Ascending aorta (tissue), 2 donors: Measurements from ENCODE around the gene HCFC1. TPM values are rescaled to one million over a fixed set of nuclear protein-coding genes. Genes with fewer than 3 reads are reported as not detected.

Source experiments
- DNase-seq, 2 donors: peaks; one replicate each; pipeline ENCODE4 v3.0.0-alpha.2; 2019; ENCODE audit warnings: low spot score in 2 of 2
- H3K27ac ChIP-seq, 2 donors: fragments of 200-600 bp; sonication (generic); one replicate each; pipeline ENCODE4 v1.5.1; 2016 to 2017; ENCODE audit warnings: mild to moderate bottlenecking in 1 of 2
- H3K27me3 ChIP-seq: fragments of 200-600 bp; sonication (generic); one replicate; pipeline ENCODE4 v1.5.1; 2017
- H3K36me3 ChIP-seq, 2 donors: fragments of 200-600 bp; sonication (generic); one replicate each; pipeline ENCODE4 v1.5.1; 2016
- H3K4me1 ChIP-seq, 2 donors: fragments of 200-600 bp; sonication (generic); one replicate each; pipeline ENCODE4 v1.5.1; 2016 to 2017; ENCODE audit warnings: mild to moderate bottlenecking in 1 of 2
- H3K4me3 ChIP-seq, 2 donors: fragments of 200-600 bp; sonication (generic); one replicate each; pipeline ENCODE4 v1.5.1; 2016 to 2017; ENCODE audit warnings: mild to moderate bottlenecking in 1 of 2
- H3K9me3 ChIP-seq, 2 donors: fragments of 200-600 bp; sonication (generic); one replicate each; pipeline ENCODE4 v1.5.1; 2016
- intact Hi-C: fragments of 100-400 bp; cut with DNase I; formaldehyde crosslinking; loops from one replicate; pipeline ENCODE4 v1.15.1; 2023
- total RNA-seq: library from RNA; depleted of rRNA; stranded (reverse); fragments of >200 nt; gene quantifications from one replicate; pipeline ENCODE4 v1.1.0, GENCODE V29; 2016
- TF ChIP-seq, protein P1 (sequence below), 3 experiments: fragments of 200-600 bp in 2 of 3; fragments of 450-650 bp in 1 of 3; sonication (generic) in 2 of 3; IDR thresholded peaks; one replicate each; pipeline ENCODE4 v1.5.1; 2016 to 2019; ENCODE audit warnings: antibody characterized with exemption in 3 of 3, mild to moderate bottlenecking in 1 of 3, moderate library complexity in 1 of 3

HCFC1 gene
- total RNA-seq, 1 donor from 2014 or later, result 91.4 TPM

DNA sequence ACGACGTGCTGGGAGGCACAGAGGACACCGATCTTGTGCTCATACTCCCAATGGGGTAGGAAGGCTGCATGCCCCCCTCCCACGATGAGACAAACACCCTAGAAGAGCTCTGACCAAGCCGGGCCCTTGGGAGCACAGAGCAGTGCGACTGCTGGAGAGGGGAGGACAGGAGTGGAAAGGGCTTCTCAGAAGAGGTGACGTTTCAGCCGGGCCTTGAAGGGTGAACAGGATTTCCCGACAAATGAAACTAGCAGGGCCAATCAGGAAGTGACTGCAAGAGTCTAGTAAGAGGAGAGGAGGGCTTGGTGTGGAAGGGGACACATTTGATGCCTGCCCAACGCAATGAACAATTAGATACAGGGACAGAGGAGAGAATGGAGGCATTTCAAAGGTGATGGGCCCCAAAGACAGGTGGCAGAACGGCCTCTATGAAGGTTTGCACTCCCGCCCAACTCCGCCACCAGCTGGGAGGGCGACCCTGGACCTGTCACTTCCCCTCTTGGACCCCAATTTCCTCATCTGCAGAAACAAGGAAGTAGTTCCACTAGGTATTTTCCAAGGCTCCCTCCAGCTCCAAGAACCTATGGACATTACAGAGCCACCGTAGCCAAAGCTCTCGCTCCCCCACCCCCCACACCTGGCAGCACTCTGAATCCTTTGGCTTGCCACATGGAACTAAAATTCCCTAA, 3.9 kb downstream of the HCFC1 start:
- peaks cover 10 to 21% of the 10 kb centered on the region in 2 donors for H3K4me1 ChIP-seq
- peak overlapping the region; percentile 10 to 98 for H3K27ac ChIP-seq
- DNase-seq, result no peak
- H3K36me3 ChIP-seq, result peaks cover 15 to 17% of the 10 kb centered on the region in 2 donors
- H3K4me3 ChIP-seq, result no peak overlapping the region
- H3K27me3 ChIP-seq, result no peaks in the 10 kb centered on the region
- intact Hi-C loops, result no loop called here
- TF ChIP-seq, protein P1, sequence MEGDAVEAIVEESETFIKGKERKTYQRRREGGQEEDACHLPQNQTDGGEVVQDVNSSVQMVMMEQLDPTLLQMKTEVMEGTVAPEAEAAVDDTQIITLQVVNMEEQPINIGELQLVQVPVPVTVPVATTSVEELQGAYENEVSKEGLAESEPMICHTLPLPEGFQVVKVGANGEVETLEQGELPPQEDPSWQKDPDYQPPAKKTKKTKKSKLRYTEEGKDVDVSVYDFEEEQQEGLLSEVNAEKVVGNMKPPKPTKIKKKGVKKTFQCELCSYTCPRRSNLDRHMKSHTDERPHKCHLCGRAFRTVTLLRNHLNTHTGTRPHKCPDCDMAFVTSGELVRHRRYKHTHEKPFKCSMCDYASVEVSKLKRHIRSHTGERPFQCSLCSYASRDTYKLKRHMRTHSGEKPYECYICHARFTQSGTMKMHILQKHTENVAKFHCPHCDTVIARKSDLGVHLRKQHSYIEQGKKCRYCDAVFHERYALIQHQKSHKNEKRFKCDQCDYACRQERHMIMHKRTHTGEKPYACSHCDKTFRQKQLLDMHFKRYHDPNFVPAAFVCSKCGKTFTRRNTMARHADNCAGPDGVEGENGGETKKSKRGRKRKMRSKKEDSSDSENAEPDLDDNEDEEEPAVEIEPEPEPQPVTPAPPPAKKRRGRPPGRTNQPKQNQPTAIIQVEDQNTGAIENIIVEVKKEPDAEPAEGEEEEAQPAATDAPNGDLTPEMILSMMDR (IDR thresholded peaks at IDR 0.05), result no peak
- H3K9me3 ChIP-seq, result no peaks in the 10 kb centered on the region

DNA sequence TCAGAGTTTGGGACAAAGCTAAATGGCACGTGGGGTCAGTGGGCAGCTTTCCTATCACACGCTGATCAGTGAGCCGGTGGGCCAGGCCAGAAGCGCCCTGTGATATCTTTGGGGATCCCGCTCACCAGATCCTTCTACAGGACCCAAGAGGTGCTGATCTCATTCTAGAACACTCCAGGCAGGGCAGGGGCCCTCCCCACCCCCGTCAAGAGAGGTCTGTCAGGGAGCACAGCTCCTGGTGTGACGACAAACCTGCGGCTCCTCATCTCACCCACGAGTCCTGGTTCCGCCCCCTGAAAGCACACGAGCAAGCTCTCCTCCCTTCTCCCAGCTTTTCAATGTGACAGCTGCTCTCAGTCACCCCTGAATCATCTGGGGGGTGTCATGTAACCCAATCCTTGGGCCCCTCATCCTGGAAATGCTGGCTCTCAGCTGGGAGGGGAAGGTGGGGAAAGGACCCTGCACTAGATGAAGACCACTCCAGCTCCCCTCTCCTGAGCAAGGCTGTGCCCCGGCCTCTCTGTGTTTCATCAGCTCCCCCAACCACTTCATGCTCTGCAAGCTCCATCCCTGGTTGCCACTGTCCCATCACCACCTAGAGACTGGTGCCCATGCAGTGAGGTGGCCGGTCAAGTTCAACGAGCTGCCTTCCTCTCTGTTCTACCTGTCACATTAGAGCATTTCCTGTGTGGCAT, 4.6 kb downstream of the HCFC1 start:
- Histone ChIP-seq H3K9me3 (no peaks in the 10 kb centered on the region), H3K4me1 (peaks cover 10 to 21% of the 10 kb centered on the region in 2 donors), H3K27ac (peak overlapping the region; percentile 10 to 43), H3K27me3 (no peaks in the 10 kb centered on the region), H3K36me3 (peaks cover 19 to 24% of the 10 kb centered on the region in 2 donors), H3K4me3 (peak overlapping the region in 1 of 2 donors; percentile 10)
- TF ChIP-seq, protein P1 (IDR thresholded peaks at IDR 0.05), result no peak
- intact Hi-C loops, result no loop called here
- DNase-seq, result no peak

DNA sequence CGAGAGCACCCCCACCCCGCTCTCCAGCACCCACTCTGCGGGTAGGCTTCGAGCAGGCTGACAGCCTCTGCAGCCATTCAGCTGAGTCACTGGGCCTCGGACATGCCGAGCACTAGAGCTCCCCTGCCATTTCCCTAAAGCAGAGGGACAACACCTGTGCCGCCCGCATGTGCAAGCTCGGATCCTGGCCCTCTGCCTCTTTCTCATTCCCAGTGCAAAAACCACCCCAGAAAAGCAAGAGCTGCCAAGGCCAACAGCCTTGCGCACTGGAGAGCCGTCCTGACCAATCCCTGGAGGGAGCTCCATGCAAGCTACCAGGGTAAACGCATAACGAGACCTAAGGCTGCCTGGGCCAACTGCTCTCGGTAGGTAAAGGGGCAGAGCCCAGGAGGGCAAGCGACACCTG, 5.3 kb downstream of the HCFC1 start:
- no peak for DNase-seq
- H3K4me3 ChIP-seq, result peak overlapping the region in 1 of 2 donors; percentile 10
- intact Hi-C loops, result no loop called here
- H3K4me1 ChIP-seq, result peaks cover 10 to 21% of the 10 kb centered on the region in 2 donors
- TF ChIP-seq, protein P1 (IDR thresholded peaks at IDR 0.05), result no peak
- H3K27ac ChIP-seq, result peak overlapping the region in 1 of 2 donors; percentile 43
- no peaks in the 10 kb centered on the region for H3K9me3 ChIP-seq
- no peaks in the 10 kb centered on the region for H3K27me3 ChIP-seq
- H3K36me3 ChIP-seq, result peaks cover 27 to 31% of the 10 kb centered on the region in 2 donors

DNA sequence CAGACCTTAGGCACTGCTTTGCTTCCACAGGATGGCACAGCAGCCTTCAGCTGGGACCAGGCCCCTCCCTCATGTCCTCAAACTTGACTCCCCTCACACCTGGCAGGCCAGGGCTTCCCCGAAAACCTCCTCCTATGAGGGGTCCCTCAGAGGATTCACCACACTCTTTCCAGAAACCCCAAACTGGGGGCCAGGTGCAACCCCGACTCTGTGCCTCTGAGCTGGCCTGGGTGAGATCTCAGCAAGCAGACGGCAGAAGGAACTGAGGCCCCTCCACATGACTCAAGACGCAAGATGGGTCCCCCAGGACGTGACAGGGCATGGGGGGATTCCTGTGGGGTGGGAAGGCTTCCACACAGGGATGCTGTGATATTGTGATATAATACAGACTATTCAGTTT, 6.2 kb downstream of the HCFC1 start:
- Histone ChIP-seq H3K27ac (no peak overlapping the region), H3K9me3 (no peaks in the 10 kb centered on the region), H3K36me3 (peaks cover 35 to 39% of the 10 kb centered on the region in 2 donors), H3K4me1 (peaks cover 10 to 21% of the 10 kb centered on the region in 2 donors), H3K4me3 (no peak overlapping the region), H3K27me3 (no peaks in the 10 kb centered on the region)
- no peak for DNase-seq
- TF ChIP-seq, protein P1 (IDR thresholded peaks at IDR 0.05), result no peak
- intact Hi-C loops, result no loop called here

DNA sequence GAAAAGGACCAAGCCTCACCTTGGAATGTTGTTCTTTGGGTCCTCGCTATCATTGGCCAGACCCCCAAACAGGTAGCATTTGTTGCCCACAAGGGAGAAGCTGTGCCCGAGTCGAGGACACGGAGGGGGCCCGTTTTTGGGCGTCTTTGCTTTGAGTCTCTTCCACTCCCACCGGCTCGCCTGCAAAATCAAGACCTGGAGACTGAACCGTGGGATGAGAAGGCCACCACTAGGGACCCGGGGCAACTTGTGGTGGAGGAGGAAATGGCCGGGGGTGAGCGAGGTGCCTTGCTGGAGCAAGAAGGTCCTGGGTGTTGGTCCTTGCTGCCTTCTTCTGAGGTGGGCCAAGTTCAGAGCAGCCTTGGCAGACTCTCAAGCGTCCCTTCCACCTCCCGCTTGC, 7.5 kb downstream of the HCFC1 start:
- no peak overlapping the region for H3K4me3 ChIP-seq
- DNase-seq, result no peak
- no peaks in the 10 kb centered on the region for H3K9me3 ChIP-seq
- peaks cover 46 to 52% of the 10 kb centered on the region in 2 donors for H3K36me3 ChIP-seq
- TF ChIP-seq, protein P1 (IDR thresholded peaks at IDR 0.05), result no peak
- no peak overlapping the region for H3K27ac ChIP-seq
- H3K27me3 ChIP-seq, result no peaks in the 10 kb centered on the region
- intact Hi-C loops, result no loop called here
- peaks cover 10 to 18% of the 10 kb centered on the region in 2 donors for H3K4me1 ChIP-seq
